K562 (cell line): ENCODE data around the gene NQO2. TPM values are rescaled to one million over a fixed set of nuclear protein-coding genes. Genes with fewer than 3 reads are reported as not detected.

Source experiments
- CBFA2T2 ChIP-seq: fragments of 450-650 bp; conservative IDR thresholded peaks from 2 replicates; pipeline ENCODE4 v1.6.1; 2017; ENCODE audit warnings: mild to moderate bottlenecking
- CC2D1A ChIP-seq: fragments of 450-650 bp; IDR thresholded peaks from 2 replicates; pipeline ENCODE4 v1.6.1; 2017; ENCODE audit warnings: mild to moderate bottlenecking
- CGGBP1 ChIP-seq: fragments of 250-450 bp; sonication (Bioruptor Pico); IDR thresholded peaks from 2 replicates; pipeline ENCODE4 v1.9.0; 2021; ENCODE audit warnings: mild to moderate bottlenecking
- FUS ChIP-seq: fragments of 200-400 bp; formaldehyde crosslinking; optimal IDR thresholded peaks from 2 replicates; pipeline ENCODE3; 2017; ENCODE audit warnings: low read depth, low read length
- HOMEZ ChIP-seq: fragments of 250-450 bp; sonication (Bioruptor Pico); IDR thresholded peaks from 2 replicates; pipeline ENCODE4 v1.4.0; 2020; ENCODE audit warnings: mild to moderate bottlenecking, moderate library complexity
- JUND ChIP-seq, 2 experiments: IDR thresholded peaks; 2 replicates in 1 of 2; 3 replicates in 1 of 2; pipeline ENCODE4 v1.6.1; 2011; ENCODE audit warnings: borderline replicate concordance in 2 of 2, low read depth in 2 of 2, low read length in 2 of 2, improper control_type of control experiment in 1 of 2, missing biosample characterization in 1 of 2, missing genetic modification characterization in 1 of 2, missing genetic modification reagents in 1 of 2
- KLF6 ChIP-seq: fragments of 250-450 bp; sonication (Bioruptor Pico); IDR thresholded peaks from 2 replicates; pipeline ENCODE4 v1.4.0; 2020; ENCODE audit warnings: mild to moderate bottlenecking, moderate library complexity, borderline replicate concordance
- SMC3 ChIP-seq: conservative IDR thresholded peaks from 2 replicates; pipeline ENCODE4 v1.6.1; 2011; ENCODE audit warnings: low read depth, low read length, improper control_type of control experiment; ENCODE audit not compliant: insufficient read depth
- ZC3H11A ChIP-seq: IDR thresholded peaks from 2 replicates; pipeline ENCODE4 v1.6.1; 2012; ENCODE audit warnings: low read depth, low read length, improper control_type of control experiment
- ZC3H4 ChIP-seq: sonication (generic); formaldehyde crosslinking; IDR thresholded peaks from 2 replicates; pipeline ENCODE4 v1.9.0; 2021; ENCODE audit warnings: missing genetic modification reagents, borderline replicate concordance
- ZNF143 ChIP-seq: sonication (generic); formaldehyde crosslinking; IDR thresholded peaks from 2 replicates; pipeline ENCODE4 v1.9.0; 2022; ENCODE audit warnings: mild to moderate bottlenecking, missing genetic modification reagents
- ZNF318 ChIP-seq, 2 experiments: fragments of 450-650 bp; IDR thresholded peaks; 2 replicates each; pipeline ENCODE4 v1.6.1; 2016; ENCODE audit warnings: mild to moderate bottlenecking in 2 of 2, borderline replicate concordance in 1 of 2, low read depth in 1 of 2, moderate library complexity in 1 of 2
- ZNF347 ChIP-seq: fragments of 450-650 bp; formaldehyde crosslinking; IDR thresholded peaks from 2 replicates; pipeline ENCODE4 v1.4.0; 2020; ENCODE audit warnings: low read depth, mild to moderate bottlenecking, moderate library complexity
- ZNF395 ChIP-seq: fragments of 200-800 bp; sonication (Bioruptor generic); IDR thresholded peaks from 2 replicates; pipeline ENCODE4 v1.6.1; 2017; ENCODE audit warnings: missing genetic modification characterization, missing compliant biosample characterization
- polyA plus RNA-seq, 8 experiments: library from polyadenylated mRNA; depleted of rRNA in 4 of 8; stranded (reverse) in 5 of 8; unstranded in 3 of 8; fragments of >200 nt; fragmentation: Nextera tagmentation in 2 of 8; fragmentation: Illumina TruSeq in 1 of 8; extraction: Ambion mirVana in 2 of 8; extraction: Trizol in 1 of 8; gene quantifications; 2 replicates each; pipeline versions ENCODE4 v1.2.1 to v1.2.3, GENCODE V29; 2011 to 2014; ENCODE audit warnings: inconsistent platforms in 1 of 8, missing spikeins in 1 of 8
- total RNA-seq, 7 experiments: library from RNA; depleted of rRNA in 6 of 7; stranded (reverse); fragments of >200 nt in 6 of 7; fragmentation: Illumina TruSeq in 2 of 7; extraction: Trizol in 2 of 7; gene quantifications; 2 replicates each; pipeline versions ENCODE4 v1.2.1 to v1.2.3, GENCODE V29; 2011 to 2021; ENCODE audit warnings: low replicate concordance in 1 of 7

NQO2 gene
- total and polyA plus RNA-seq, 9 of the 15 experiments (the other 6 are each of a cell fraction or from before 2014, with no cell fraction given): 54.6 to 214 (median 116) TPM

GRCh38 chr6:2971420-2972218, 28.1 kb upstream of the NQO2 start, which contains the start of gene SERPINB6 (continued):
- TF ChIP-seq ZNF318 (IDR thresholded peaks at IDR 0.05; ENCODE audit: borderline replicate concordance in 1 of 2, low read depth in 1 of 2) (no peak), KLF6 (CRISPR knock-in tag) (0 out of 2 replicates have a peak, but pooled peaks have one; percentile 19), ZC3H4 (CRISPR knock-in tag) (peak; percentile 74; the same call in 1 of the 2 replicates), CC2D1A (no peak), FUS (no peak), CGGBP1 (CRISPR knock-in tag) (no peak), CBFA2T2 (no peak), JUND (IDR thresholded peaks at IDR 0.05; ENCODE audit: borderline replicate concordance, low read depth, low read length) (0 out of 2 replicates have a peak, but pooled peaks have one; percentile 7), JUND (tag; IDR thresholded peaks at IDR 0.05; ENCODE audit: borderline replicate concordance, low read depth, low read length) (no peak), ZC3H11A (no peak), SMC3 (no peak), ZNF395 (CRISPR knock-in tag) (0 out of 2 replicates have a peak, but pooled peaks have one; percentile 5), ZNF143 (CRISPR knock-in tag) (no peak), HOMEZ (no peak), ZNF347 (CRISPR knock-in tag) (no peak)
